Measurements from ENCODE around the gene EIF5A2.

Gene EIF5A2

GRCh38 chr3:170866499-170866898 lies 41.9 kb downstream of the EIF5A2 start:
- Histone ChIP-seq H3K9ac (ENCODE audit: low read length) (no peak overlapping the region), H3K4me3 (ENCODE audit: low read length) (no peak overlapping the region)

GRCh38 chr3:170865209-170866094 lies 43.0 kb downstream of the EIF5A2 start:
- Histone ChIP-seq H3K9me3 (ENCODE audit: control insufficient read depth, low read length) (no peaks in the 10 kb centered on the region), H3K27me3 (ENCODE audit: control insufficient read depth, insufficient read depth, low read length) (no peaks in the 10 kb centered on the region), H3K4me1 (ENCODE audit: control insufficient read depth, insufficient read depth, low read length) (peaks cover under 1% of the 10 kb centered on the region), H3K36me3 (ENCODE audit: control insufficient read depth, insufficient read depth, low read length) (no peaks in the 10 kb centered on the region), H3K4me3 (ENCODE audit: low read length) (no peak overlapping the region), H3K9ac (ENCODE audit: low read length) (no peak overlapping the region)

More at GRCh38 chr3:170866499-170866898, 41.9 kb downstream of the EIF5A2 start:
- no peaks in the 10 kb centered on the region for H3K27me3 ChIP-seq (ENCODE audit: control insufficient read depth, insufficient read depth, low read length)
- no peaks in the 10 kb centered on the region for H3K9me3 ChIP-seq (ENCODE audit: control insufficient read depth, low read length)
- H3K36me3 ChIP-seq (ENCODE audit: control insufficient read depth, insufficient read depth, low read length), result no peaks in the 10 kb centered on the region
- H3K4me1 ChIP-seq (ENCODE audit: control insufficient read depth, insufficient read depth, low read length), result peaks cover 5% of the 10 kb centered on the region

- no peaks in the 10 kb centered on the region for H3K4me1 ChIP-seq (ENCODE audit: control insufficient read depth, insufficient read depth, low read length)
- no peaks in the 10 kb centered on the region for H3K36me3 ChIP-seq (ENCODE audit: control insufficient read depth, insufficient read depth, low read length)
- no peak overlapping the region for H3K4me3 ChIP-seq (ENCODE audit: low read length)
- no peaks in the 10 kb centered on the region for H3K27me3 ChIP-seq (ENCODE audit: control insufficient read depth, insufficient read depth, low read length)
- no peaks in the 10 kb centered on the region for H3K9me3 ChIP-seq (ENCODE audit: control insufficient read depth, low read length)
- no peak overlapping the region for H3K9ac ChIP-seq (ENCODE audit: low read length)
Measured at GRCh38 chr3:170864525-170865208, 43.8 kb downstream of the EIF5A2 start.

- no peaks in the 10 kb centered on the region for H3K36me3 ChIP-seq (ENCODE audit: control insufficient read depth, insufficient read depth, low read length)
- no peaks in the 10 kb centered on the region for H3K9me3 ChIP-seq (ENCODE audit: control insufficient read depth, low read length)
- no peak overlapping the region for H3K9ac ChIP-seq (ENCODE audit: low read length)
- H3K4me3 ChIP-seq (ENCODE audit: low read length), result no peak overlapping the region
- H3K27me3 ChIP-seq (ENCODE audit: control insufficient read depth, insufficient read depth, low read length), result no peaks in the 10 kb centered on the region
- no peaks in the 10 kb centered on the region for H3K4me1 ChIP-seq (ENCODE audit: control insufficient read depth, insufficient read depth, low read length)
Measured at GRCh38 chr3:170863816-170864215, 44.6 kb downstream of the EIF5A2 start.

GRCh38 chr3:170862618-170863374 lies 45.6 kb downstream of the EIF5A2 start:
- Histone ChIP-seq H3K4me1 (ENCODE audit: control insufficient read depth, insufficient read depth, low read length) (no peaks in the 10 kb centered on the region), H3K9me3 (ENCODE audit: control insufficient read depth, low read length) (no peaks in the 10 kb centered on the region), H3K9ac (ENCODE audit: low read length) (no peak overlapping the region), H3K36me3 (ENCODE audit: control insufficient read depth, insufficient read depth, low read length) (no peaks in the 10 kb centered on the region), H3K27me3 (ENCODE audit: control insufficient read depth, insufficient read depth, low read length) (no peaks in the 10 kb centered on the region), H3K4me3 (ENCODE audit: low read length) (no peak overlapping the region)

GRCh38 chr3:170858599-170858998 lies 49.8 kb downstream of the EIF5A2 start:
- Histone ChIP-seq H3K36me3 (ENCODE audit: control insufficient read depth, insufficient read depth, low read length) (no peaks in the 10 kb centered on the region), H3K4me3 (ENCODE audit: low read length) (no peak overlapping the region), H3K4me1 (ENCODE audit: control insufficient read depth, insufficient read depth, low read length) (no peaks in the 10 kb centered on the region), H3K9ac (ENCODE audit: low read length) (no peak overlapping the region), H3K27me3 (ENCODE audit: control insufficient read depth, insufficient read depth, low read length) (no peaks in the 10 kb centered on the region), H3K9me3 (ENCODE audit: control insufficient read depth, low read length) (no peaks in the 10 kb centered on the region)

GRCh38 chr3:170852324-170852723 lies 56.1 kb downstream of the EIF5A2 start:
- Histone ChIP-seq H3K27me3 (ENCODE audit: control insufficient read depth, insufficient read depth, low read length) (no peaks in the 10 kb centered on the region), H3K36me3 (ENCODE audit: control insufficient read depth, insufficient read depth, low read length) (no peaks in the 10 kb centered on the region), H3K4me1 (ENCODE audit: control insufficient read depth, insufficient read depth, low read length) (no peaks in the 10 kb centered on the region), H3K4me3 (ENCODE audit: low read length) (no peak overlapping the region), H3K9me3 (ENCODE audit: control insufficient read depth, low read length) (no peaks in the 10 kb centered on the region), H3K9ac (ENCODE audit: low read length) (no peak overlapping the region)

- H3K9ac ChIP-seq (ENCODE audit: low read length), result no peak overlapping the region
- H3K27me3 ChIP-seq (ENCODE audit: control insufficient read depth, insufficient read depth, low read length), result no peaks in the 10 kb centered on the region
- no peaks in the 10 kb centered on the region for H3K36me3 ChIP-seq (ENCODE audit: control insufficient read depth, insufficient read depth, low read length)
- no peaks in the 10 kb centered on the region for H3K9me3 ChIP-seq (ENCODE audit: control insufficient read depth, low read length)
- no peaks in the 10 kb centered on the region for H3K4me1 ChIP-seq (ENCODE audit: control insufficient read depth, insufficient read depth, low read length)
- no peak overlapping the region for H3K4me3 ChIP-seq (ENCODE audit: low read length)
Measured at GRCh38 chr3:170848292-170848917, 60.0 kb downstream of the EIF5A2 start.

GRCh38 chr3:170844377-170844776 lies 64.1 kb downstream of the EIF5A2 start:
- Histone ChIP-seq H3K4me3 (ENCODE audit: low read length) (no peak overlapping the region), H3K9me3 (ENCODE audit: control insufficient read depth, low read length) (no peaks in the 10 kb centered on the region), H3K36me3 (ENCODE audit: control insufficient read depth, insufficient read depth, low read length) (no peaks in the 10 kb centered on the region), H3K4me1 (ENCODE audit: control insufficient read depth, insufficient read depth, low read length) (no peaks in the 10 kb centered on the region), H3K27me3 (ENCODE audit: control insufficient read depth, insufficient read depth, low read length) (peaks cover 4% of the 10 kb centered on the region), H3K9ac (ENCODE audit: low read length) (no peak overlapping the region)

GRCh38 chr3:170840291-170840859 lies 68.1 kb downstream of the EIF5A2 start:
- Histone ChIP-seq H3K27me3 (ENCODE audit: control insufficient read depth, insufficient read depth, low read length) (peaks cover 4% of the 10 kb centered on the region), H3K9ac (ENCODE audit: low read length) (no peak overlapping the region), H3K4me3 (ENCODE audit: low read length) (no peak overlapping the region), H3K36me3 (ENCODE audit: control insufficient read depth, insufficient read depth, low read length) (no peaks in the 10 kb centered on the region), H3K4me1 (ENCODE audit: control insufficient read depth, insufficient read depth, low read length) (no peaks in the 10 kb centered on the region), H3K9me3 (ENCODE audit: control insufficient read depth, low read length) (no peaks in the 10 kb centered on the region)

- H3K4me3 ChIP-seq (ENCODE audit: low read length), result no peak overlapping the region
- H3K9me3 ChIP-seq (ENCODE audit: control insufficient read depth, low read length), result no peaks in the 10 kb centered on the region
- no peaks in the 10 kb centered on the region for H3K36me3 ChIP-seq (ENCODE audit: control insufficient read depth, insufficient read depth, low read length)
- H3K27me3 ChIP-seq (ENCODE audit: control insufficient read depth, insufficient read depth, low read length), result peaks cover 4% of the 10 kb centered on the region
- H3K4me1 ChIP-seq (ENCODE audit: control insufficient read depth, insufficient read depth, low read length), result no peaks in the 10 kb centered on the region
- H3K9ac ChIP-seq (ENCODE audit: low read length), result no peak overlapping the region
Measured at GRCh38 chr3:170839518-170840100, 68.8 kb downstream of the EIF5A2 start.
